IMR-90 (cell line): Measurements from ENCODE around the gene GPR137. TPM values are rescaled to one million over a fixed set of nuclear protein-coding genes. Genes with fewer than 3 reads are reported as not detected.

Experiments used
- ATAC-seq: fragments of 200-7000 bp; cut with Tn5 transposase; 2 replicates; pipeline ENCODE4 v1.9.1; 2020; ENCODE audit warnings: low read depth, mild to moderate bottlenecking, moderate library complexity
- BruUV-seq: library from RNA; stranded (reverse); fragments of 400-500 nt; replicated peaks from 2 replicates; lab custom pipeline; 2021; lab: Mats Ljungman, UMichigan
- CTCF ChIA-PET: fragments of 300-600 bp; formaldehyde crosslinking; extraction: SDS; loops from one replicate; lab custom pipeline; 2021; ENCODE audit warnings: antibody characterized with exemption; lab: Yijun Ruan, JAX
- POLR2A ChIA-PET: fragments of 300-600 bp; sonication (Branson Sonifier 250); formaldehyde crosslinking; loops from one replicate; lab custom pipeline; 2022; ENCODE audit warnings: antibody characterized with exemption; ENCODE audit not compliant: unreplicated experiment; lab: Charles Lee
- DNase-seq: peaks from one replicate; pipeline ENCODE4 v3.0.0; 2013
- H2AFZ ChIP-seq: replicated peaks from 2 replicates; pipeline ENCODE3; 2013; ENCODE audit warnings: low read length, mild to moderate bottlenecking; ENCODE audit not compliant: poor library complexity
- H2AK5ac ChIP-seq: 2 replicates; pipeline ENCODE4 v1.6.1; 2013; ENCODE audit warnings: low read depth, low read length, inconsistent platforms
- H2AK9ac ChIP-seq: replicated peaks from 2 replicates; pipeline ENCODE3; 2013; ENCODE audit warnings: mild to moderate bottlenecking, low read depth, low read length, moderate library complexity; ENCODE audit not compliant: poor library complexity
- H2BK120ac ChIP-seq: 2 replicates; pipeline ENCODE4 v1.6.1; 2013; ENCODE audit warnings: low read depth, low read length, inconsistent platforms
- H2BK15ac ChIP-seq: 3 replicates; pipeline ENCODE4 v1.6.1; 2013; ENCODE audit warnings: low read depth, low read length, inconsistent platforms
- H2BK20ac ChIP-seq: 2 replicates; pipeline ENCODE4 v1.6.1; 2013; ENCODE audit warnings: low read depth, mild to moderate bottlenecking, inconsistent platforms, low read length, moderate library complexity
- H2BK5ac ChIP-seq: 2 replicates; pipeline ENCODE4 v1.6.1; 2013; ENCODE audit warnings: mild to moderate bottlenecking, low read depth, low read length, inconsistent platforms; ENCODE audit not compliant: poor library complexity, severe bottlenecking
- H3K14ac ChIP-seq: replicated peaks from 2 replicates; pipeline ENCODE4 v1.6.1; 2013; ENCODE audit warnings: low read depth, low read length, inconsistent platforms
- H3K18ac ChIP-seq: 2 replicates; pipeline ENCODE4 v1.6.1; 2013; ENCODE audit warnings: low read depth, low read length, control low read depth
- H3K23ac ChIP-seq: 2 replicates; pipeline ENCODE4 v1.6.1; 2013; ENCODE audit warnings: low read depth, low read length, inconsistent platforms
- H3K27ac ChIP-seq: 2 replicates; pipeline ENCODE4 v1.5.1; 2013; ENCODE audit warnings: mild to moderate bottlenecking, control low read depth, low read length; ENCODE audit not compliant: insufficient read depth
- H3K27me3 ChIP-seq: 2 replicates; pipeline ENCODE4 v1.6.1; 2013; ENCODE audit warnings: low read length; ENCODE audit not compliant: control insufficient read depth, insufficient read depth
- H3K36me3 ChIP-seq: 2 replicates; pipeline ENCODE4 v1.6.1; 2013; ENCODE audit warnings: low read length, mixed read lengths; ENCODE audit not compliant: control insufficient read depth, insufficient read depth
- H3K4ac ChIP-seq: 2 replicates; pipeline ENCODE4 v1.6.1; 2013; ENCODE audit warnings: low read depth, low read length, inconsistent platforms
- H3K4me1 ChIP-seq: 2 replicates; pipeline ENCODE4 v1.6.1; 2013; ENCODE audit warnings: low read length, mixed read lengths; ENCODE audit not compliant: control insufficient read depth, insufficient read depth
- H3K4me2 ChIP-seq: 2 replicates; pipeline ENCODE4 v1.6.1; 2013; ENCODE audit warnings: low read depth, mild to moderate bottlenecking, control low read depth, low read length, moderate library complexity
- H3K4me3 ChIP-seq: 2 replicates; pipeline ENCODE4 v1.5.1; 2013; ENCODE audit warnings: low read depth, mild to moderate bottlenecking, control low read depth, low read length, moderate library complexity; ENCODE audit not compliant: insufficient read depth
- H3K56ac ChIP-seq: 2 replicates; pipeline ENCODE4 v1.6.1; 2013; ENCODE audit warnings: low read length, inconsistent platforms; ENCODE audit not compliant: insufficient read depth; ENCODE audit errors: extremely low read depth
- H3K79me1 ChIP-seq, 2 experiments: 2 replicates each; pipeline ENCODE4 v1.6.1; 2013; ENCODE audit warnings: low read length in 2 of 2, inconsistent platforms in 1 of 2, low read depth in 1 of 2
- H3K9ac ChIP-seq: 2 replicates; pipeline ENCODE4 v1.6.1; 2013; ENCODE audit warnings: low read depth, low read length, control low read depth
- H3K9me1 ChIP-seq: 2 replicates; pipeline ENCODE4 v1.6.1; 2013; ENCODE audit warnings: low read length, inconsistent platforms; ENCODE audit not compliant: insufficient read depth
- H3K9me3 ChIP-seq: 2 replicates; pipeline ENCODE4 v1.6.1; 2013; ENCODE audit warnings: low read length; ENCODE audit not compliant: control insufficient read depth, insufficient read depth
- H4K20me1 ChIP-seq: 2 replicates; pipeline ENCODE4 v1.6.1; 2013; ENCODE audit warnings: low read length, inconsistent platforms; ENCODE audit not compliant: insufficient read depth
- H4K5ac ChIP-seq: 2 replicates; pipeline ENCODE4 v1.6.1; 2013; ENCODE audit warnings: mild to moderate bottlenecking, low read depth, low read length, control low read depth
- H4K8ac ChIP-seq, 2 experiments: 2 replicates each; pipeline ENCODE4 v1.6.1; 2013; ENCODE audit warnings: low read depth in 2 of 2, low read length in 2 of 2, control low read depth in 1 of 2, inconsistent platforms in 1 of 2
- H4K91ac ChIP-seq: 2 replicates; pipeline ENCODE4 v1.6.1; 2013; ENCODE audit warnings: low read depth, low read length, inconsistent platforms; ENCODE audit not compliant: insufficient read depth
- BHLHE40 ChIP-seq: fragments of 150-350 bp; IDR thresholded peaks from 2 replicates; pipeline ENCODE4 v1.6.1; 2016; ENCODE audit warnings: mild to moderate bottlenecking, low read depth, low read length
- CEBPB ChIP-seq: IDR thresholded peaks from 2 replicates; pipeline ENCODE4 v1.6.1; 2012; ENCODE audit warnings: low read depth, low read length, improper control_type of control experiment
- CHD1 ChIP-seq: IDR thresholded peaks from 2 replicates; pipeline ENCODE4 v1.6.1; 2012; ENCODE audit warnings: low read depth, low read length, improper control_type of control experiment
- CTCF ChIP-seq: conservative IDR thresholded peaks from 2 replicates; pipeline ENCODE4 v1.5.1; 2012; ENCODE audit warnings: mild to moderate bottlenecking, low read depth, low read length, improper control_type of control experiment
- ELK1 ChIP-seq: fragments of 150-350 bp; IDR thresholded peaks from 2 replicates; pipeline ENCODE4 v1.6.1; 2016; ENCODE audit warnings: low read depth, mild to moderate bottlenecking, low read length, moderate library complexity, borderline replicate concordance
- FOS ChIP-seq: fragments of 150-350 bp; IDR thresholded peaks from 2 replicates; pipeline ENCODE4 v1.6.1; 2016; ENCODE audit warnings: low read depth, low read length
- MAFK ChIP-seq: IDR thresholded peaks from 2 replicates; pipeline ENCODE4 v1.6.1; 2012; ENCODE audit warnings: low read depth, low read length, improper control_type of control experiment
- MAZ ChIP-seq: IDR thresholded peaks from 2 replicates; pipeline ENCODE4 v1.6.1; 2012; ENCODE audit warnings: low read depth, mild to moderate bottlenecking, low read length, improper control_type of control experiment, moderate library complexity, borderline replicate concordance
- MXI1 ChIP-seq: IDR thresholded peaks from 2 replicates; pipeline ENCODE4 v1.6.1; 2012; ENCODE audit warnings: low read depth, mild to moderate bottlenecking, low read length, moderate library complexity, borderline replicate concordance
- NFE2L2 ChIP-seq: fragments of 150-350 bp; IDR thresholded peaks from 2 replicates; pipeline ENCODE4 v1.6.1; 2016; ENCODE audit warnings: low read depth, mild to moderate bottlenecking, low read length
- POLR2A ChIP-seq: IDR thresholded peaks from 2 replicates; pipeline ENCODE4 v1.6.1; 2012; ENCODE audit warnings: mild to moderate bottlenecking, low read depth, low read length
- RAD21 ChIP-seq: IDR thresholded peaks from 2 replicates; pipeline ENCODE4 v1.6.1; 2012; ENCODE audit warnings: low read length, improper control_type of control experiment
- RCOR1 ChIP-seq: IDR thresholded peaks from 2 replicates; pipeline ENCODE4 v1.6.1; 2012; ENCODE audit warnings: mild to moderate bottlenecking, low read length, improper control_type of control experiment; ENCODE audit not compliant: insufficient replicate concordance
- RFX5 ChIP-seq: IDR thresholded peaks from 2 replicates; pipeline ENCODE4 v1.8.0; 2012; ENCODE audit warnings: low read depth, mild to moderate bottlenecking, low read length, moderate library complexity
- SMC3 ChIP-seq: fragments of 150-350 bp; IDR thresholded peaks from 2 replicates; pipeline ENCODE4 v1.6.1; 2016; ENCODE audit warnings: low read depth, mild to moderate bottlenecking, antibody characterized with exemption, low read length, moderate library complexity
- USF2 ChIP-seq: fragments of 150-350 bp; IDR thresholded peaks from 2 replicates; pipeline ENCODE4 v1.6.1; 2017; ENCODE audit warnings: mild to moderate bottlenecking, antibody characterized with exemption, low read length, low read depth
- WGBS, 2 experiments: methylation state at CpG; one replicate each; pipeline versions ENCODE4 v1.1.5 to v1.1.7; 2013; ENCODE audit warnings: missing lambda C conversion rate in 2 of 2; ENCODE audit not compliant: insufficient read length in 1 of 2; ENCODE audit errors: extremely low coverage in 2 of 2; 5-methylcytosine and 5-hydroxymethylcytosine counted together
- dilution Hi-C: fragments of 300-500 bp; cut with HindIII; formaldehyde crosslinking; loops from one replicate; pipeline ENCODE4 v1.14.3; 2018; ENCODE audit warnings: low sequenced_read_pairs; ENCODE audit not compliant: unreplicated experiment
- in situ Hi-C: fragments of 300-500 bp; cut with MboI; formaldehyde crosslinking; loops from 3 replicates; pipeline ENCODE4 v1.14.3; 2019; ENCODE audit warnings: low sequenced_read_pairs, inconsistent platforms, mixed read lengths
- intact Hi-C: fragments of 100-400 bp; cut with micrococcal nuclease; formaldehyde crosslinking; loops from 2 replicates; pipeline ENCODE4 v1.10.0; 2022
- polyA plus RNA-seq, 3 experiments: library from polyadenylated mRNA; depleted of rRNA; stranded (reverse); fragments of >200 nt; gene quantifications; 2 replicates each; pipeline ENCODE4 v1.2.3, GENCODE V29; 2012; ENCODE audit warnings: low replicate concordance in 1 of 3
- total RNA-seq: library from RNA; depleted of rRNA; stranded (reverse); fragments of >200 nt; gene quantifications from 2 replicates; pipeline ENCODE4 v1.2.3, GENCODE V29; 2012

Gene GPR137
- total and polyA plus RNA-seq, 2 of the 4 experiments (the other 2 are of a cell fraction) = 3.6 to 26.0 TPM

- H2AK9ac ChIP-seq = no peak overlapping the region
- WGBS, 2 experiments = 80% methylated on average over 7 of the region's 13 CpGs; no CpG with 5 or more reads in 1 of the 2 experiments
- no peak overlapping the region for H4K8ac ChIP-seq
- H4K91ac ChIP-seq = no peak overlapping the region
- H4K5ac ChIP-seq = no peak overlapping the region
- dilution Hi-C loops = no loop called here
- no peaks in the 10 kb centered on the region for H3K9me3 ChIP-seq
- peaks cover 5% of the 10 kb centered on the region; the same call in 1 of the 2 replicates for H4K20me1 ChIP-seq
- H2BK20ac ChIP-seq = no peak overlapping the region
- no peak for ATAC-seq
- H3K27me3 ChIP-seq = peaks cover 41% of the 10 kb centered on the region
- H3K9me1 ChIP-seq = no peaks in the 10 kb centered on the region; the same call in 1 of the 2 replicates
- intact Hi-C loops = no loop called here
- H3K9ac ChIP-seq = no peak overlapping the region
- no peak overlapping the region for H3K27ac ChIP-seq
- no peak overlapping the region for H3K14ac ChIP-seq
- H2AK5ac ChIP-seq = no peak overlapping the region
- H2BK15ac ChIP-seq = no peak overlapping the region
- no peak overlapping the region for H3K4ac ChIP-seq
- POLR2A ChIA-PET = no interaction called here
- H3K4me3 ChIP-seq = no peak overlapping the region
- no peak for DNase-seq
- in situ Hi-C loops = no loop called here
- H3K79me1 ChIP-seq = peaks cover 6 to 17% of the 10 kb centered on the region in 2 experiments; a peak in 3 of 4 replicates
- peaks cover 7% of the 10 kb centered on the region for H3K4me1 ChIP-seq
- H2BK5ac ChIP-seq = no peak overlapping the region
- no peak overlapping the region for H3K56ac ChIP-seq
- H3K36me3 ChIP-seq = no peaks in the 10 kb centered on the region
- H2BK120ac ChIP-seq = no peak overlapping the region
- no peak overlapping the region for H2AFZ ChIP-seq
- no peak for TF ChIP-seq CEBPB
- no peak for TF ChIP-seq RAD21
- no peak for TF ChIP-seq MAZ
- no peak for TF ChIP-seq RFX5
- no peak for TF ChIP-seq CTCF
- no peak for TF ChIP-seq MAFK
- TF ChIP-seq RCOR1 = no peak
- TF ChIP-seq POLR2A = no peak
- no peak for TF ChIP-seq BHLHE40
- TF ChIP-seq FOS = no peak
- no peak for TF ChIP-seq CHD1
- TF ChIP-seq SMC3 = no peak
- no peak for TF ChIP-seq USF2
- no peak for TF ChIP-seq MXI1
- TF ChIP-seq ELK1 = no peak
- TF ChIP-seq NFE2L2 = no peak
- CTCF ChIA-PET = no interaction called here
- no TSS peak for BruUV-seq
- H3K18ac ChIP-seq = no peak overlapping the region
- no peak overlapping the region for H3K23ac ChIP-seq
- H3K4me2 ChIP-seq = no peak overlapping the region
Measured at GRCh38 chr11:64289002-64289564, 3.4 kb downstream of the GPR137 start.
